ENCODE measurements around the gene CBARP. TPM values are rescaled to one million over a fixed set of nuclear protein-coding genes. Genes with fewer than 3 reads are reported as not detected.

CBARP gene
- polyA plus RNA-seq, 1 of the 3 experiments (the other 2 are of a cell fraction), result 5.1 TPM

DNA sequence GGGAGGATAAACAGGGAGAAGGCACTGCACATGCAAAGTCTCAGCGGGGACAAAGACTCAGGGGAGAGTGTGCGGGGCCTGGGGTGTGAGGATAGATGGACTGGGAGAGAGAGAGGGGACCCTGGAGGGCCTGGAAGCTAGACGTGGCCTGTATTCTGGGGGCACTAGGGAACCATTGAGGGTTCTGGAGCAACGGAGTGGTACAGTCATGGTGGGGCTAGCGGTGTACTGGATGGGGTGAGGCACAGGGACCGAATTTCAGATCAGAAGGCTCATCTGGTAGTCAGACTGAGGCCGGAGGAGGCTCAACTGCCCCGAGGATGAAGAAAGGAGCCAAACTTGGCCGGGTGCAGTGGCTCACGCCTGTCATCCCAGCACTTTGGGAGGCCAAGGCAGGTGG is 55.7 kb downstream of the CBARP start:
- DNase-seq, result no peak
- TF ChIP-seq, protein P1, sequence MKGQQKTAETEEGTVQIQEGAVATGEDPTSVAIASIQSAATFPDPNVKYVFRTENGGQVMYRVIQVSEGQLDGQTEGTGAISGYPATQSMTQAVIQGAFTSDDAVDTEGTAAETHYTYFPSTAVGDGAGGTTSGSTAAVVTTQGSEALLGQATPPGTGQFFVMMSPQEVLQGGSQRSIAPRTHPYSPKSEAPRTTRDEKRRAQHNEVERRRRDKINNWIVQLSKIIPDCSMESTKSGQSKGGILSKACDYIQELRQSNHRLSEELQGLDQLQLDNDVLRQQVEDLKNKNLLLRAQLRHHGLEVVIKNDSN (IDR thresholded peaks at IDR 0.05; ENCODE audit: borderline replicate concordance, low read depth), result no peak
- TF ChIP-seq, protein P2, sequence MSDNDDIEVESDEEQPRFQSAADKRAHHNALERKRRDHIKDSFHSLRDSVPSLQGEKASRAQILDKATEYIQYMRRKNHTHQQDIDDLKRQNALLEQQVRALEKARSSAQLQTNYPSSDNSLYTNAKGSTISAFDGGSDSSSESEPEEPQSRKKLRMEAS (IDR thresholded peaks at IDR 0.05; ENCODE audit: low read depth), result no peak
- TF ChIP-seq RFX5 (IDR thresholded peaks at IDR 0.05; ENCODE audit: low read length) (no peak), EZH2phosphoT487 (IDR thresholded peaks at IDR 0.05; ENCODE audit: borderline replicate concordance, low read depth) (no peak), MEF2A (IDR thresholded peaks at IDR 0.05; ENCODE audit: borderline replicate concordance, low read depth) (no peak), GABPA (IDR thresholded peaks at IDR 0.05; ENCODE audit: low read depth) (no peak), NFIC (IDR thresholded peaks at IDR 0.05; ENCODE audit: borderline replicate concordance) (no peak), FOXM1 (IDR thresholded peaks at IDR 0.05; ENCODE audit: low read depth) (no peak)
- TF ChIP-seq, protein P3, sequence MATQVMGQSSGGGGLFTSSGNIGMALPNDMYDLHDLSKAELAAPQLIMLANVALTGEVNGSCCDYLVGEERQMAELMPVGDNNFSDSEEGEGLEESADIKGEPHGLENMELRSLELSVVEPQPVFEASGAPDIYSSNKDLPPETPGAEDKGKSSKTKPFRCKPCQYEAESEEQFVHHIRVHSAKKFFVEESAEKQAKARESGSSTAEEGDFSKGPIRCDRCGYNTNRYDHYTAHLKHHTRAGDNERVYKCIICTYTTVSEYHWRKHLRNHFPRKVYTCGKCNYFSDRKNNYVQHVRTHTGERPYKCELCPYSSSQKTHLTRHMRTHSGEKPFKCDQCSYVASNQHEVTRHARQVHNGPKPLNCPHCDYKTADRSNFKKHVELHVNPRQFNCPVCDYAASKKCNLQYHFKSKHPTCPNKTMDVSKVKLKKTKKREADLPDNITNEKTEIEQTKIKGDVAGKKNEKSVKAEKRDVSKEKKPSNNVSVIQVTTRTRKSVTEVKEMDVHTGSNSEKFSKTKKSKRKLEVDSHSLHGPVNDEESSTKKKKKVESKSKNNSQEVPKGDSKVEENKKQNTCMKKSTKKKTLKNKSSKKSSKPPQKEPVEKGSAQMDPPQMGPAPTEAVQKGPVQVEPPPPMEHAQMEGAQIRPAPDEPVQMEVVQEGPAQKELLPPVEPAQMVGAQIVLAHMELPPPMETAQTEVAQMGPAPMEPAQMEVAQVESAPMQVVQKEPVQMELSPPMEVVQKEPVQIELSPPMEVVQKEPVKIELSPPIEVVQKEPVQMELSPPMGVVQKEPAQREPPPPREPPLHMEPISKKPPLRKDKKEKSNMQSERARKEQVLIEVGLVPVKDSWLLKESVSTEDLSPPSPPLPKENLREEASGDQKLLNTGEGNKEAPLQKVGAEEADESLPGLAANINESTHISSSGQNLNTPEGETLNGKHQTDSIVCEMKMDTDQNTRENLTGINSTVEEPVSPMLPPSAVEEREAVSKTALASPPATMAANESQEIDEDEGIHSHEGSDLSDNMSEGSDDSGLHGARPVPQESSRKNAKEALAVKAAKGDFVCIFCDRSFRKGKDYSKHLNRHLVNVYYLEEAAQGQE (IDR thresholded peaks at IDR 0.05; ENCODE audit: low read depth, low read length), result no peak
- TF ChIP-seq, protein P4, sequence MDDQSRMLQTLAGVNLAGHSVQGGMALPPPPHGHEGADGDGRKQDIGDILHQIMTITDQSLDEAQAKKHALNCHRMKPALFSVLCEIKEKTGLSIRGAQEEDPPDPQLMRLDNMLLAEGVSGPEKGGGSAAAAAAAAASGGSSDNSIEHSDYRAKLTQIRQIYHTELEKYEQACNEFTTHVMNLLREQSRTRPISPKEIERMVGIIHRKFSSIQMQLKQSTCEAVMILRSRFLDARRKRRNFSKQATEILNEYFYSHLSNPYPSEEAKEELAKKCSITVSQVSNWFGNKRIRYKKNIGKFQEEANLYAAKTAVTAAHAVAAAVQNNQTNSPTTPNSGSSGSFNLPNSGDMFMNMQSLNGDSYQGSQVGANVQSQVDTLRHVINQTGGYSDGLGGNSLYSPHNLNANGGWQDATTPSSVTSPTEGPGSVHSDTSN (IDR thresholded peaks at IDR 0.05), result no peak
- CTCF ChIA-PET, result interaction anchor here (2.1 kb wide), 1 partner anchor 69 kb away, joined by 9 read pairs; no protein-coding TSS in a partner anchor
- H3K27ac ChIP-seq (ENCODE audit: low read depth in 2 of 2, low read length in 1 of 2), result no peak overlapping the region
- peaks cover 0 to 11% of the 10 kb centered on the region in 2 experiments; a peak in 1 of 4 replicates for H3K4me1 ChIP-seq (ENCODE audit: control insufficient read depth in 1 of 2, insufficient read depth in 2 of 2, low read depth in 1 of 2, low read length in 1 of 2)
- no peaks in the 10 kb centered on the region for H3K9me2 ChIP-seq
- H3K9me3 ChIP-seq, result no peaks in the 10 kb centered on the region
- H3K36me3 ChIP-seq (replicated peaks in 1 of 2; ENCODE audit: control insufficient read depth in 1 of 2, insufficient read depth in 2 of 2, low read length in 1 of 2), result no peaks in the 10 kb centered on the region
- H4K20me1 ChIP-seq (ENCODE audit: insufficient read depth), result no peaks in the 10 kb centered on the region
- H3K4me2 ChIP-seq, result no peak overlapping the region
- POLR2A ChIA-PET, result no interaction called here
- H3K9ac ChIP-seq, result no peak overlapping the region
- H3K27me3 ChIP-seq (ENCODE audit: insufficient read depth), result no peaks in the 10 kb centered on the region
- no peak overlapping the region for H3K4me3 ChIP-seq (ENCODE audit: low read depth in 2 of 2, low read length in 1 of 2)
- peaks cover 9% of the 10 kb centered on the region for H3F3A ChIP-seq (replicated peaks; ENCODE audit: insufficient read depth)
- H2AFZ ChIP-seq (ENCODE audit: low read depth), result no peak overlapping the region
- WGBS (ENCODE audit: low lambda C conversion rate), result 93% methylated on average over 9 of the region's 10 CpGs
- H3K79me2 ChIP-seq (ENCODE audit: insufficient read depth), result 0 out of 2 replicates have a peak, but pooled peaks cover under 1% of the 10 kb centered on the region

DNA sequence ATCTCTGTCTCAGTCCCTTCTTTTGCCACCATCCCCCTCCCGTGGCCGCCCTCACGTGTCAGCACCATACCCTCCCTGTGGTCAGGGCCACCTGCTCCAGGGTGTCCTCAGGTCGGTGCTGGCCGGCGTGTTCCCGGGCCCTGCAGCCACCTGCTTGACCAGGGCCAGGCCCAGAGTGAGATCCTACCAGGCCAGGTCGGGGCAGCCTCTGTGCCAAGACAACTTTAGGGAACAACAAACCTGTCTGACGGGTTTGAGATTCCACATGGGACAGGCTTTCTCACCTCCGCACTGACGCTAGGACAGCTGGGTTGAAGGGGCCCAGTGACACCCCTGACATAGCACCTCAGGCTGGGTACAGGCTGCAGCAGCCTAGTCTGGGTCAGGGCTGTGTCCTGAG is 56.2 kb downstream of the CBARP start:
- H3K79me2 ChIP-seq (ENCODE audit: insufficient read depth), result peaks cover 5% of the 10 kb centered on the region; the same call in 1 of the 2 replicates
- H3F3A ChIP-seq (replicated peaks; ENCODE audit: insufficient read depth), result peaks cover 9% of the 10 kb centered on the region
- H3K4me1 ChIP-seq (ENCODE audit: control insufficient read depth in 1 of 2, insufficient read depth in 2 of 2, low read depth in 1 of 2, low read length in 1 of 2), result peaks cover 0 to 13% of the 10 kb centered on the region in 2 experiments; a peak in 1 of 4 replicates
- H4K20me1 ChIP-seq (ENCODE audit: insufficient read depth), result no peaks in the 10 kb centered on the region
- 92% methylated on average over 10 of the region's 11 CpGs for WGBS (ENCODE audit: low lambda C conversion rate)
- ChIA-PET POLR2A (no interaction called here), CTCF (interaction anchor here (2.1 kb wide), 1 partner anchor 69 kb away, joined by 9 read pairs; no protein-coding TSS in a partner anchor)
- no peaks in the 10 kb centered on the region for H3K9me3 ChIP-seq
- H3K9me2 ChIP-seq, result no peaks in the 10 kb centered on the region
- no peaks in the 10 kb centered on the region for H3K36me3 ChIP-seq (replicated peaks in 1 of 2; ENCODE audit: control insufficient read depth in 1 of 2, insufficient read depth in 2 of 2, low read length in 1 of 2)
- H3K4me2 ChIP-seq, result no peak overlapping the region
- no peak overlapping the region for H2AFZ ChIP-seq (ENCODE audit: low read depth)
- H3K9ac ChIP-seq, result no peak overlapping the region
- H3K27me3 ChIP-seq (ENCODE audit: insufficient read depth), result no peaks in the 10 kb centered on the region
- no peak overlapping the region for H3K27ac ChIP-seq (ENCODE audit: low read depth in 2 of 2, low read length in 1 of 2)
- no peak for DNase-seq
- no peak overlapping the region for H3K4me3 ChIP-seq (ENCODE audit: low read depth in 2 of 2, low read length in 1 of 2)
- TF ChIP-seq SMC3 (IDR thresholded peaks at IDR 0.05; ENCODE audit: low read depth, low read length) (no peak), ELF1 (IDR thresholded peaks at IDR 0.05) (no peak), EP300 (IDR thresholded peaks at IDR 0.05; ENCODE audit: borderline replicate concordance in 1 of 2, low read depth in 1 of 2, low read length in 1 of 2) (no peak), RFX5 (IDR thresholded peaks at IDR 0.05; ENCODE audit: low read length) (no peak), TEAD4 (IDR thresholded peaks at IDR 0.05; ENCODE audit: borderline replicate concordance, insufficient read depth) (no peak), CHD2 (IDR thresholded peaks at IDR 0.05; ENCODE audit: low read length, partially characterized antibody) (no peak), NFIC (IDR thresholded peaks at IDR 0.05; ENCODE audit: borderline replicate concordance) (no peak), RAD21 (IDR thresholded peaks at IDR 0.05; ENCODE audit: low read length) (no peak), FOXM1 (IDR thresholded peaks at IDR 0.05; ENCODE audit: low read depth) (no peak), EZH2phosphoT487 (IDR thresholded peaks at IDR 0.05; ENCODE audit: borderline replicate concordance, low read depth) (no peak), JUND (IDR thresholded peaks at IDR 0.05) (no peak)
- TF ChIP-seq, protein P4 (IDR thresholded peaks at IDR 0.05), result no peak
- TF ChIP-seq, protein P5, sequence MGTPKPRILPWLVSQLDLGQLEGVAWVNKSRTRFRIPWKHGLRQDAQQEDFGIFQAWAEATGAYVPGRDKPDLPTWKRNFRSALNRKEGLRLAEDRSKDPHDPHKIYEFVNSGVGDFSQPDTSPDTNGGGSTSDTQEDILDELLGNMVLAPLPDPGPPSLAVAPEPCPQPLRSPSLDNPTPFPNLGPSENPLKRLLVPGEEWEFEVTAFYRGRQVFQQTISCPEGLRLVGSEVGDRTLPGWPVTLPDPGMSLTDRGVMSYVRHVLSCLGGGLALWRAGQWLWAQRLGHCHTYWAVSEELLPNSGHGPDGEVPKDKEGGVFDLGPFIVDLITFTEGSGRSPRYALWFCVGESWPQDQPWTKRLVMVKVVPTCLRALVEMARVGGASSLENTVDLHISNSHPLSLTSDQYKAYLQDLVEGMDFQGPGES (IDR thresholded peaks at IDR 0.05; ENCODE audit: low read depth, low read length), result no peak

Measured in SK-N-SH (cell line).